SIG-M5 (cell line): Measurements from ENCODE around the gene TSPAN1.
"Not testable (repeated sequence)": the region's sequence is repeated elsewhere in the genome, so short reads cannot be mapped to it uniquely, and the experiment has no call there.

Experiments
- DNase-seq: peaks from one replicate; lab custom pipeline; 2025; lab: John Stamatoyannopoulos, UW

Gene TSPAN1

DNA sequence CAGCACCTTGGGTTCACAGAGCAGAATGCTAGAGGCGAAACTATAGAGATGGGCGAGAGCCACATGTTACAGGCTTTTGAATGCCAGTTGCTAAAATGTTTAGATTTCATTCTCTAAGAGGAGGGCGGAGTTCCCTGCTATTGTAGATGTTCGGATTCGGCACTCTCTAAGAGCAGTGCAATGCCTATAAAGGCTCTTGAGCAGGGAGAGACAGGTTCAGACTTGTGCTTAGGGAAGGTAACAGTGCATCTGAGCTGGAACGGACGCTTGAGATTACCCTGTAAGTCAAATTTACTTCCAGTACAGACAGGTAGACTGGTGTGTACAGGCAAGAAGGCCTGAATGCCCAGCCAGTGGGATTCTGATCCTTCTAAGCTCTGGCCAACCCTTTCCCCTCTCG lies 43.6 kb downstream of the TSPAN1 start:
- no peak for DNase-seq

DNA sequence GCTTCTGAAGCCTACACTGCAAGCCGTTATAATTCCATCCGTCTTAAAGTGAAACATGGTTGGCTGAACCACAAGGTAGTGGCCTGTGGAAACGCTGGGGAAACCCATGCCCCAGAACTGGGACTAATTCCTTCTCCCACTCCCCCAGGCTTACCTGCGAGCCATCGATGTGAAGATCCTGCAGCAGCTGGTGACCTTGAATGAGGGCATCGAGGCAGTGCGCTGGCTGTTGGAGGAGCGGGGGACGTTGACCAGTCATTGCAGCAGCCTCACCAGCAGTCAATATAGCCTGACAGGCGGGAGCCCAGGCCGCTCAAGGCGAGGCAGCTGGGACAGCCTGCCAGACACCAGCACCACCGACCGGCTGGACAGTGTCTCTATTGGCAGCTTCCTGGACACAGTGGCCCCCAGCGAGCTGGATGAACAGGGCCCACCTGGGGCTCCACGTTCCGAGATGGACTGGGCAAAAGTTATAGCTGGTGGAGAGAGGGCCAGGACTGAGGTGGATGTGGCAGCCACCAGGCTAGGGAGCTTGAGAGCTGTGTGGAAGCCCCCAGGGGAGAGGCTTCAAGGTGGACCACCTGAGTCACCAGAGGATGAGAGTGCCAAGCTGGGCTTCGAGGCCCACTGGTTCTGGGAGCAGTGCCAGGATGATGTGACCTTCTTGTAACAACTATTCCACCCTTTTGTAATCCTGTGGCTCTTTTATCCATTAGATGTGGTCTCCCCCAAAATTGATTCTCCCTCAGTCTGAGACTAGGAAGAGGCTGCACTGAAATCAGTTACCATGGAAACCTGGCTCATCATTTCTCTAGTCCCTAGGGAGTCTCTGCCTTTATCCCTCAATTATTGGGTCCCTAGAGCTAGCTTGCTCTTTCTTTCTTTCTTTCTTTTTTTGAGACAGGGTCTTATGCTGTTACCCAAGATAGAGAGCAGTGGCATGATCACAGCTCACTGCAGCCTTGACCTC lies 44.9 kb downstream of the TSPAN1 start:
- DNase-seq = no peak

DNA sequence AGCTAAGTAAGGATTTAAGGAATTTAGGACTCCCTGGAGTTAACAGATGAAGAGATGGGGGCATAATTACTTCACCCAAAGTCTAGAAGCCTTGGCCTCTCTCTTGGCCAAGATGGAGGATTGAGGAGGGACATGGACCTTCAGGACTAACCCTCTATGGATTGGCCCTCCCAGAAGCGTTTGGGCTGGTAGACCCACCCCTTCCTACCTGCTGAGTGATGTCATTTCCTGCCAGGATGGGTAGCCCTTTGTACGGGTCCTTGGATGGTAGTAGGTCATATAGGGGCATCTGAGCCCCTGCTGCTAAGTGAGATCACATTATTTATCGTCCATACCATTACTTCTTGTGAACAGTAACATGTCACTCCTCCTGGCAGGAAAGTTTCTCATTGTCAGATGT lies 45.9 kb downstream of the TSPAN1 start:
- no peak for DNase-seq

DNA sequence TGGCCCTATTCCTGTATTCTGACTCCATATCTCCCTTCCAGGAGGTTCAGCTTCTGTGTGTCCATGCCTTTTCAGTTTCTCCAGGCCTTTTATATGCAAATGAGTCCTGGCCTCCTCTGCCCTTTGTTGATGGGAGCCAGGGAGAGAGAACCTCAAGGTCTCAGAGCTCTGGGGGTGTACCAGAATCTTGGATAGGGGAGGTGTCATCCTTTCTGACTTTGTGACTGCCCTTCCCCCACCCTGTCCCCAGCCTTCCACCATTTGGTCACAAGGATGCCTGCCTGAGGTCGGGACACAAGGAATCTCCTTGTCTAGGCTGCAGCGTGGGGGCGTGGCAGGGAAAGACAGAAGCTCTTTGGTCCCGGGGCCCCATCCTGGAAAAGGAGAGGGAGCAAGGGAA lies 46.9 kb downstream of the TSPAN1 start:
- no peak for DNase-seq

DNA sequence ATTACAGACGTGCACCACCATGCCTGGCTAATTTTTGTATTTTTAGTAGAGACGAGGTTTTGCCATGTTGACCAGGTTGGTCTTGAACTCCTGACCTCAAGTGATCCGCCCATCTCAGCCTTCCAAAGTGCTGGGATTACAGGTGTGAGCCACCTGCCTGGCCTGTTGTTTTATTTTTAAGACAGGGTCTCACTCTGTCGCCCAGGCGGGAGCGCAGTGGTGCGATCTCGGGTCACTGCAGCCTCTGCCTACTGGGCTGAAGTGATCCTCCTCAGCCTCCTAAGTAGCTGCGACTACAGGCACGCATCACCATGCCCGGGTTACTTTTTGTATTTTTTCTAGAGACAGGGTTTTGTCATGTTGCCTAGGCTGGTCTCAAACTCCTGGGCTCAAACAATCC lies 48.2 kb downstream of the TSPAN1 start:
- DNase-seq = not testable (repeated sequence)

DNA sequence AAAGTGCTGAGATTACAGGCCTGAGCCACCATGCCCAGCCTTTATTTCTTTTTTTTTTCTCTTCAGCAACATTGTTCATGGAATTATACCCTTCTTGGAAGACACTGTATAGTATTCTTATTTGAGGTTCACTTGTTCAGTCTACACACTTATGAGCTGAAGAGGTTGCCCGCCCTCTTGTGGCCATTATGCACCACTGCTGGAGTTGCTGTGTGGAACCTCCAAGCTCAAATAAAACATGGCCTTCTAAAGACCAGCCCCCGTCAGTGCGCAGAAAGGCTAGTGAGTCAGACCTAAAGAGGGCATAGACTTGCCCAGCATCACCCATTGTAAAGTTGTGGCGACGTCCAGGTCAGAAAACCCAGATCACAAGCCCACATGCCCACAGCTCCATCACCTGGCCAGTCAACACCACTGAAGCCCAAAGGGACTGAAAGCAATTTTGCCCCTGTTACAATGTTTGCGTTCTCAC lies 48.6 kb downstream of the TSPAN1 start:
- DNase-seq = no peak

DNA sequence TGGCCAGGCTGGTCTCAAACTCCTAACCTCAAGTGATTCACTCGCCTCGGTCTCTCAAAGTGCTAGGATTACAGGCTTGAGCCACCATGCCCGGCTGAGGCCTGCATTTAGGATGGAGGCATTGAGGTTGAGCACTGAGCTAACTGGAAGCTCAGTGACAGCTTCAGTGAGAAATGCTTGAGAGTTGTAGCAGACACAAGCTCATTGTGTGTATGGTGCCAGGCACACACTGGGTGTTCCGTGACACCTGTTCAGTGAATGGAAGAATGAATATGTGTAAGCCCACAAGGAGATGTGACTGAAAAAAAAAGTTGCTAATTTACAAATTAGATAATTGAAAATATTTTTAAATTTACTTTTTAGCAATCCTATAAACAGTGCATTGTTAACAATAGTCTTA lies 50.1 kb downstream of the TSPAN1 start:
- no peak for DNase-seq

DNA sequence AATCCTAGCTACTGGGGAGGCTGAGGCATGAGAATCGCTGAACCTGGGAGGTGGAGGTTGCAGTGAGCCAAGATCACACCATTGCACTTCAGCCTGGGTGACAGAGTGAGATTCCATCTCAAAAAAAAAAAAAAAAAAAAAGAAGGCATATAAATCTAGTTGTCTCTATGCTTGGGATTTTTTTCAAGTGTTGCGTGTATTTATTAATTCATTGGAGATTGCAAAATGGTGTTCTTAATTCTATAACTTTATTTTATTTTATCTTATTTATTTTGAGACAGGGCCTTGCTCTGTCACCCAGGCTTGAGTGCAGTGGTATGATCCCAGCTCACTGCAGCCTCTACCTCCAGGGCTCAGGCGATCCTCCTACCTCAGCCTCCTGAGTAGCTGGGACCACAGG lies 56.3 kb downstream of the TSPAN1 start:
- DNase-seq = not testable (repeated sequence)
